Esophagus muscularis mucosa (tissue), 4 donors: Measurements from ENCODE around the gene CRHR2. TPM values are rescaled to one million over a fixed set of nuclear protein-coding genes. Genes with fewer than 3 reads are reported as not detected.
A peak's percentile ranks its signal among the peaks of the same experiment; 100 is the strongest.

Experiments
- DNase-seq: peaks from one replicate; pipeline ENCODE4 v3.0.0-alpha.2; 2017; ENCODE audit errors: extremely low spot score
- H3K27ac ChIP-seq, 4 donors: fragments of 200-600 bp; sonication (generic); replicated peaks in 1 of 4; 1 replicate in 3 of 4; 2 replicates in 1 of 4; pipeline ENCODE4 v1.5.1; 2016 to 2019; ENCODE audit warnings: mild to moderate bottlenecking in 1 of 4
- H3K27me3 ChIP-seq, 4 donors: fragments of 200-600 bp; sonication (generic); one replicate each; pipeline versions ENCODE4 v1.5.1 to v1.6.0; 2016 to 2019
- H3K36me3 ChIP-seq, 4 donors: fragments of 200-600 bp; sonication (generic); one replicate each; pipeline ENCODE4 v1.5.1; 2016 to 2019
- H3K4me1 ChIP-seq, 4 donors: fragments of 200-600 bp; sonication (generic); one replicate each; pipeline ENCODE4 v1.5.1; 2016 to 2019
- H3K4me3 ChIP-seq, 4 donors: fragments of 200-600 bp; sonication (generic); 1 replicate in 2 of 4; 2 replicates in 2 of 4; pipeline ENCODE4 v1.5.1; 2016 to 2019; ENCODE audit warnings: mild to moderate bottlenecking in 4 of 4, moderate library complexity in 1 of 4
- H3K9me3 ChIP-seq, 4 donors: fragments of 200-600 bp; sonication (generic); 1 replicate in 3 of 4; 2 replicates in 1 of 4; pipeline ENCODE4 v1.5.1; 2016 to 2019
- EP300 ChIP-seq: sonication (generic); formaldehyde crosslinking; IDR thresholded peaks from one replicate; pipeline ENCODE4 v1.6.1; 2017; ENCODE audit warnings: antibody characterized with exemption
- POLR2A ChIP-seq: fragments of 450-650 bp; IDR thresholded peaks from one replicate; pipeline ENCODE4 v1.6.1; 2017; ENCODE audit warnings: antibody characterized with exemption, moderate library complexity, mild to moderate bottlenecking, low read depth
- POLR2AphosphoS5 ChIP-seq, 2 donors: sonication (generic); formaldehyde crosslinking; IDR thresholded peaks; one replicate each; pipeline ENCODE4 v1.6.1; 2017; ENCODE audit warnings: antibody characterized with exemption in 2 of 2
- WGBS: methylation state at CpG from one replicate; pipeline ENCODE4 v1.1.5; 2018; 5-methylcytosine and 5-hydroxymethylcytosine counted together
- intact Hi-C: fragments of 100-400 bp; cut with DNase I; formaldehyde crosslinking; loops from one replicate; pipeline ENCODE4 v1.15.1; 2023
- total RNA-seq, 4 donors: library from RNA; depleted of rRNA; stranded (reverse); fragments of >200 nt; gene quantifications; one replicate each; pipeline versions ENCODE4 v1.1.0 to v1.2.1, GENCODE V29; 2016
- TF ChIP-seq, protein P1 (sequence below), 3 experiments: fragments of 200-600 bp in 2 of 3; fragments of 450-650 bp in 1 of 3; sonication (generic) in 2 of 3; IDR thresholded peaks; one replicate each; pipeline ENCODE4 v1.5.1; 2017 to 2019; ENCODE audit warnings: antibody characterized with exemption in 3 of 3, mild to moderate bottlenecking in 2 of 3, moderate library complexity in 1 of 3

The CRHR2 gene
- total RNA-seq, 4 donors from 2014 or later = 0.13 to 0.29 TPM; not detected in 2

DNA sequence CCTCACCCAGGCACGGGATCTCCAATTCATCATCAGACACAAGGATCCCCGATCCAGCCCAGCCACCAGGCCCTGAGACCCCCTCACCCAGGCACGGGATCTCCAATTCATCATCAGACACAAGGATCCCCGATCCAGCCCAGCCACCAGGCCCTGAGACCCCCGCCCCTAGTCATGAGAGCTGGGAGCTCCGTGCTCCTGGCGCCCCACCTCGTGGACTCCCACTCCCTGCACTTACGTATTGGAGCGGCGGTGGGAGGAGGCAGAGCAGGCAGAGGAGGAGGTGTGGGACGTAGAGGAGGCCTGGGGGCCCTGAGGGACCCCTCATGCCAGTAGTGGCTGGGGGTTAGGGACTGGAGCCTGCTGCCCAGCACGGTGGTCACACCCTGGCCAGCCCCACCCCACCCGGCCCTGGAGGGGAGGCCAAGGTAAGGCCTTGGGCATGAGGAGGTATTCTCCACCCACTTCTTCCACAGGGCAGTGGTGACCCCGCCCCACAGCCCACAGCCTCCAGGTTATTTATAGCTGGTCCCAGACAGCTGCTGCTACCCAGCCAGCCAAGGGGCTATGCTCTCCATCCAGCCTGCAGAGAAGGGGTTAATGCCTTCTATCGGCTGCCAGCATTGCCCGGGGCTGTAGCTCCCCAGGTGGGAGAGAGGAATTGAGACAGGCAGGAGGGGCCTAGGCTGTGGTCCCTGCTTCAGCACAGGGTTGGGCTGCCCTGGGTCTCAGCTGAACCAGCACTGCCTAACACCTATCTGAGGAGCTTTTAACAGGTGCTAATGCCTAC, 17.6 kb upstream of the CRHR2 start:
- peaks cover 0 to 8% (median 0%) of the 10 kb centered on the region in 4 donors for H3K27me3 ChIP-seq
- intact Hi-C loops = no loop called here
- WGBS = 74% methylated on average over 11 of the region's 17 CpGs
- H3K9me3 ChIP-seq = no peaks in the 10 kb centered on the region
- TF ChIP-seq POLR2A = no peak
- no peak for TF ChIP-seq POLR2AphosphoS5 (IDR thresholded peaks at IDR 0.05)
- TF ChIP-seq, protein P1, sequence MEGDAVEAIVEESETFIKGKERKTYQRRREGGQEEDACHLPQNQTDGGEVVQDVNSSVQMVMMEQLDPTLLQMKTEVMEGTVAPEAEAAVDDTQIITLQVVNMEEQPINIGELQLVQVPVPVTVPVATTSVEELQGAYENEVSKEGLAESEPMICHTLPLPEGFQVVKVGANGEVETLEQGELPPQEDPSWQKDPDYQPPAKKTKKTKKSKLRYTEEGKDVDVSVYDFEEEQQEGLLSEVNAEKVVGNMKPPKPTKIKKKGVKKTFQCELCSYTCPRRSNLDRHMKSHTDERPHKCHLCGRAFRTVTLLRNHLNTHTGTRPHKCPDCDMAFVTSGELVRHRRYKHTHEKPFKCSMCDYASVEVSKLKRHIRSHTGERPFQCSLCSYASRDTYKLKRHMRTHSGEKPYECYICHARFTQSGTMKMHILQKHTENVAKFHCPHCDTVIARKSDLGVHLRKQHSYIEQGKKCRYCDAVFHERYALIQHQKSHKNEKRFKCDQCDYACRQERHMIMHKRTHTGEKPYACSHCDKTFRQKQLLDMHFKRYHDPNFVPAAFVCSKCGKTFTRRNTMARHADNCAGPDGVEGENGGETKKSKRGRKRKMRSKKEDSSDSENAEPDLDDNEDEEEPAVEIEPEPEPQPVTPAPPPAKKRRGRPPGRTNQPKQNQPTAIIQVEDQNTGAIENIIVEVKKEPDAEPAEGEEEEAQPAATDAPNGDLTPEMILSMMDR (IDR thresholded peaks at IDR 0.05) = no peak
- TF ChIP-seq EP300 = no peak
- H3K4me1 ChIP-seq = peaks cover 18 to 24% (median 21%) of the 10 kb centered on the region in 4 donors
- no peak for DNase-seq
- no peak overlapping the region for H3K27ac ChIP-seq
- no peaks in the 10 kb centered on the region for H3K36me3 ChIP-seq
- no peak overlapping the region for H3K4me3 ChIP-seq

DNA sequence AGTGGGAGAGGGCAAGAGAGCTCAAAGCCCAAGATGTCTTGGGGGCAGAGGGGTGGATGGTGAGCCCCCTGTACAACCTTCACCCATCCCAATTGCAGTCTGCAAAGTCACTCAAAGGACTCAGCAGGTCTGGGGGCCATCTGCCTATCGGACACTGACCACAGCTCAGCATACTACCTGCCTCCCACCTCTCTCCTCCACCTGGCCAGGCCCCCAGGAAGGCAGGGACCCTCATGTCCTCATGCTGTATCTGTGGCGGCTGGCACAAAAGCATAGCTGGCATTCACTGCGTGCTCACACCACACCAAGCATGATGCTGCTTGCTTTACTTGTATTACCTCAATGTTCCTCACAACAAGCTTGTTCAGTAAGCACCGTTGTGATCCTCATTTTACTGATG, 16.2 kb upstream of the CRHR2 start:
- TF ChIP-seq POLR2A (no peak), POLR2AphosphoS5 (IDR thresholded peaks at IDR 0.05) (no peak), EP300 (no peak)
- TF ChIP-seq, protein P1 (IDR thresholded peaks at IDR 0.05) = no peak
- Histone ChIP-seq H3K9me3 (no peaks in the 10 kb centered on the region), H3K4me1 (peaks cover 25 to 34% (median 30%) of the 10 kb centered on the region in 4 donors), H3K36me3 (no peaks in the 10 kb centered on the region), H3K4me3 (peak overlapping the region in 3 of 4 donors; percentile 4 to 29 (median 10)), H3K27me3 (peaks cover 0 to 8% (median 0%) of the 10 kb centered on the region in 4 donors), H3K27ac (peak overlapping the region in 1 of 4 donors; percentile 51)
- intact Hi-C loops = no loop called here
- DNase-seq = no peak
- WGBS = 90% methylated on average over 4 of the region's 4 CpGs

DNA sequence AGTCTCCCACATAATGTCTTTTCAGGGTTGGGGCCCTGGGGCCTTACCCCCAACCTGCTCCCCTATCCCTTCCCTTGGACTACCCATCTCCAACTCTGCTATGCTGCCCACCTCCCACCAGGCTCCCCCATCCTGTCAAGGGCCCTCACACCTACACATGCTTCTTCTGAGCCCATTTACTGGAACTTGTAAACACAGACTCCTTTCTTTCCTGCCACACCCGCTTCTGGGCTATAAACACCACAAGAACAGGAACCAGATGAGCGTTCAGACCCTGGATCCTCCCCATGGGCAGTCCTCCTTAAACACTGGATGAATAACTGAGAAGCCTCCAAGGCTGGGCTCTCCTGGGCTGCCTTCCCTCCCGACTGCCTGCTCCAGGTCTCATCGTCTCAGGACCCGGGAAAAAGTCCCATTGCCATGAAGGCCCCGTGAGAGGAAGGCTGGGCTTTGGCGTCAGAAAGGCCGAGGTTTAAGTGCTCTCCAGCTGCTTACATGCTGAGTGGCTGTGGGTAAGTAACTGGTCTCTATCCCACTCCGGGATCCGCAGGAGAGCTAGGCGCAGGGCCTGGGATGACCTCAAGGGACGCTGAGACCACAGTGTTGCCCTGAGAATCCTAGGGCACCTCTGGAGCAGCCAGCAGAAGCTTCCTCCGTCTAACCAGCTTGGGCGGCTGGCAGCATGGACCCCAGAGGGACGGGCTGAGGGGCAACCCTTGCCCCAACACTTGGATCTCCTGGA, 15.6 kb upstream of the CRHR2 start:
- intact Hi-C loops = no loop called here

DNA sequence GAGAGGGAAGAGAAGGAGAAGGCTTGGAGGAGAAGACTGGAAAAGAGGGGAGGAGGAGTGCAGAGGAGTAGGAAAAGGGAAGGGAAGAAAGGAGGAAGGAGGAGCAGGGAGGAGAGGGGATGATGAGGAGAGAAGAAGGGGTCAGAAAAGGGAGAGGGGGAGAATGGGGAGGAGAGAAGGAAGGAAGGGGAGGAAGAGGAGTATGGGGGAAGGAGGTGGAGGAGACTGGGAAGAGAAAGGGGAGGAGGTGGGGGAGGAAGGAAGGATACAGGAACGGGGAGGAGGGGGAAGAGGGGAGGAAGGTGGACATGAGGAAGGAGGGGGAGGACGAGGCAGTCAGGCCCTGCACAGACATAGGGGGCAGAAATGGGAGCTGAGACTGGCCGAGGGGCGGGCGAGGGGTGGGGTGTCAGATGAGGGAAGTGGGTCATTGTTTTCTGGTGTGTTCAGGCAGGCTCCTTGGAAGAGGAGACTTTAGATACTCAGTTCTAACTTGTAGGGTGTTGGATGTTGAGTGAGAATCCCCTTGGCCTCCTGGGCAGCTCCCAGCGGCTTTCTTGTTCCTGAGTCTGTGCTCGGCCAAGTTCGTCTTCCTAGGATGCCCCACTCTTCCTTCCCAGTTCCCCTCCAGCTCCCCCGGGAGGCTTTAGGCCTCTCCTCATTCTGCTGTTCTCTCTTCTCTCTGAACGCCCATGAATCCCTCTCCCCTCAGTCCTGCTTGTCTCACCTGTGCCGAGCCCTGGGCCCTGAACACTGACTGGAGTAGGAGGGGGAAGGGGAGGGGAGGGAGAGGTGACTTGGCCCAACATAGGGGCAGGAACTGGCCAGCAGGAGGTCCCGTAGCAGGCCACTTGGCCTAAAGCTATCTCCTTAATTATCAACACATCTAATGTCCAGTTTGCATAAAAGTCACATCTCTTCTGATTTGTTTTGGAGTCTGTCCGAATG, 12.8 kb upstream of the CRHR2 start:
- H3K27ac ChIP-seq = peak overlapping the region; percentile 11 to 35 (median 16)
- H3K36me3 ChIP-seq = no peaks in the 10 kb centered on the region
- intact Hi-C loops = no loop called here
- TF ChIP-seq, protein P1 (IDR thresholded peaks at IDR 0.05) = no peak
- TF ChIP-seq POLR2AphosphoS5 (IDR thresholded peaks at IDR 0.05) (no peak), POLR2A (no peak), EP300 (no peak)
- WGBS = 81% methylated on average over 13 of the region's 13 CpGs
- H3K9me3 ChIP-seq = no peaks in the 10 kb centered on the region
- H3K27me3 ChIP-seq = peaks cover 0 to 5% (median 0%) of the 10 kb centered on the region in 4 donors
- peaks cover 21 to 32% (median 27%) of the 10 kb centered on the region in 4 donors for H3K4me1 ChIP-seq
- H3K4me3 ChIP-seq = no peak overlapping the region
- no peak for DNase-seq

More for the DNA sequence above, 15.6 kb upstream of the CRHR2 start:
- Histone ChIP-seq H3K9me3 (no peaks in the 10 kb centered on the region), H3K27ac (peak overlapping the region in 3 of 4 donors; percentile 40 to 51 (median 44)), H3K27me3 (peaks cover 0 to 8% (median 0%) of the 10 kb centered on the region in 4 donors), H3K36me3 (no peaks in the 10 kb centered on the region), H3K4me3 (peak overlapping the region; percentile 4 to 29 (median 18)), H3K4me1 (peaks cover 25 to 34% (median 30%) of the 10 kb centered on the region in 4 donors)
- TF ChIP-seq POLR2A (no peak), EP300 (no peak), POLR2AphosphoS5 (IDR thresholded peaks at IDR 0.05) (no peak)
- TF ChIP-seq, protein P1 (IDR thresholded peaks at IDR 0.05) = no peak
- no peak for DNase-seq
- WGBS = 80% methylated on average over 14 of the region's 15 CpGs
